GM21360 (cell line): Measurements from ENCODE around the gene RNASEH2C.
"Not testable (repeated sequence)": the region's sequence is repeated elsewhere in the genome, so short reads cannot be mapped to it uniquely, and the experiment has no call there.

Experiments used
- ATAC-seq: cut with Tn5 transposase; IDR thresholded peaks from one replicate; pipeline ENCODE4 v1.9.1; 2021; ENCODE audit warnings: mild to moderate bottlenecking, moderate library complexity; ENCODE audit not compliant: unreplicated experiment

The RNASEH2C gene

GRCh38 chr11:65720211-65720934 is at the start of gene RNASEH2C:
RNASEH2C (minus strand) TSS chr11:65720798; CDS start chr11:65720758, 40 bp downstream.
- peak; percentile 64 for ATAC-seq

- not testable (repeated sequence) for ATAC-seq
These were observed 47.2 kb upstream of the RNASEH2C start for GRCh38 chr11:65767806-65768205.

- no peak for ATAC-seq
These were observed 46.8 kb upstream of the RNASEH2C start for GRCh38 chr11:65767406-65767805.

GRCh38 chr11:65766535-65766934 is 45.9 kb upstream of the RNASEH2C start:
- ATAC-seq = no peak

- ATAC-seq = no peak
These were observed 43.8 kb upstream of the RNASEH2C start for GRCh38 chr11:65764434-65764833.

- not testable (repeated sequence) for ATAC-seq
These were observed 42.2 kb upstream of the RNASEH2C start for GRCh38 chr11:65762816-65763215.

- ATAC-seq = not testable (repeated sequence)
These were observed 41.6 kb upstream of the RNASEH2C start for GRCh38 chr11:65762169-65762568.

- no peak for ATAC-seq
These were observed 24.5 kb upstream of the RNASEH2C start for GRCh38 chr11:65745049-65745448.

GRCh38 chr11:65744699-65745042 is 24.1 kb upstream of the RNASEH2C start:
- ATAC-seq = no peak

GRCh38 chr11:65744026-65744698 is 23.6 kb upstream of the RNASEH2C start:
- ATAC-seq = no peak

GRCh38 chr11:65743681-65744025 is 23.1 kb upstream of the RNASEH2C start:
- ATAC-seq = no peak

GRCh38 chr11:65742353-65742752 is 21.8 kb upstream of the RNASEH2C start:
- no peak for ATAC-seq

- no peak for ATAC-seq
These were observed 20.6 kb upstream of the RNASEH2C start for GRCh38 chr11:65741185-65741584.

- ATAC-seq = no peak
These were observed 18.4 kb upstream of the RNASEH2C start for GRCh38 chr11:65739022-65739421.

GRCh38 chr11:65736810-65737209 is 16.2 kb upstream of the RNASEH2C start:
- no peak for ATAC-seq

GRCh38 chr11:65735111-65735510 is 14.5 kb upstream of the RNASEH2C start:
- not testable (repeated sequence) for ATAC-seq

- no peak for ATAC-seq
These were observed 9.9 kb upstream of the RNASEH2C start for GRCh38 chr11:65730461-65730860.

GRCh38 chr11:65727865-65728264 is 7.3 kb upstream of the RNASEH2C start:
- ATAC-seq = no peak

GRCh38 chr11:65726660-65727059 is 6.1 kb upstream of the RNASEH2C start:
- ATAC-seq = no peak

GRCh38 chr11:65722261-65722660 is 1.7 kb upstream of the RNASEH2C start:
- no peak for ATAC-seq

GRCh38 chr11:65719871-65720210 is 757 bp downstream of the RNASEH2C start:
- ATAC-seq = no peak

- no peak for ATAC-seq
These were observed 1.6 kb downstream of the RNASEH2C start for GRCh38 chr11:65718964-65719492.
